ENCODE data around the gene NAALADL2.

Gene NAALADL2
- 0 reads per million in 2 donors for total RNA-seq

DNA sequence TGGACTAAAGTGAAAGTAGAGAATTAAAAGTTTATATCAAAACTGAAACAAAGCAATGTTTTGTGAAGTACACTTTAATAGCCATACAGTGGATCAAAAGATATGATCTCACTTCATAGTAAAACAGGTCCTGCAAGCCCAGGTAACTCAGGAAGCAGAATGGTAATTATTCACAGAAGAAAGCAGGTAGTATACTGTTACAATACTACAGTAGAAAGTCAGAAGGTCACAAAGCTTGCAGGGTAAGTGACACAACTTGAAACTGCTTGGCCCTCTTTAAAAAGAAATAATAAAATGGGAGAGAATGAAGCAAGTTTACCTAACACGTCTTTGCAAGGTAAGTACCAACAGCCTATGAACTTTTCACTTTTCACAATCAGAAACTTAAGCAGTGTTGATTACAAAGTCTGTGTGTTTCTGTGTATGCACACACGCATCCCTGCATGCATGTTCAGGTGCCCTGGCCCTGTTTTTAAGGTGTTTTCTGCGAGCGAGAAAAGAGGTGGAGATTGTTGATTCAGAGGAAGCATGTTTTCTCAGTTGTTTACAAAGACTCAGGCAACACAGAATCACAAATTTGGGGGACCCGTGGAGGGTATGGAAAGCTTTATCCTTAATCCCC, at the start of gene NAALADL2:
TSS of gene NAALADL2 (plus strand) at position 221 of the 622 bp plus-strand sequence.
- no peak for DNase-seq

DNA sequence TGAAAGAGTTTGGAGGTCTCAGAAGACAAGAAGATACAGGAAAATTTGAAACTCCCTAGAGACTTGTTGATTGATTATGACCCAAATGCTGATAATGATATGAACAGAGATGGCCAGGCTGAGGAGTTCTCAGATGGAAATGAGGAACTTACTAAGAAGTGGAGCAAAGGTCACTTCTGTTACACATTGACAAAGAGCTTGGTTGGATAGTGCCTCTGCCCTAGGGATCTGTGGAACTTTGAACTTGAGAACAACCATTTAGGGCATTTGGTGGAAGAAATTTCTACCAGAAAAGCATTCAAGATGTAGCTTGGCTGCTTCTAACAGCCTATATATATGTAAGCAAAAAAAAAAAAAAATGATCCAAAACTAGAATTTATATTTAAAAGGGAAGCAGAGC, 48.9 kb upstream of the NAALADL2 start:
- DNase-seq = no peak

DNA sequence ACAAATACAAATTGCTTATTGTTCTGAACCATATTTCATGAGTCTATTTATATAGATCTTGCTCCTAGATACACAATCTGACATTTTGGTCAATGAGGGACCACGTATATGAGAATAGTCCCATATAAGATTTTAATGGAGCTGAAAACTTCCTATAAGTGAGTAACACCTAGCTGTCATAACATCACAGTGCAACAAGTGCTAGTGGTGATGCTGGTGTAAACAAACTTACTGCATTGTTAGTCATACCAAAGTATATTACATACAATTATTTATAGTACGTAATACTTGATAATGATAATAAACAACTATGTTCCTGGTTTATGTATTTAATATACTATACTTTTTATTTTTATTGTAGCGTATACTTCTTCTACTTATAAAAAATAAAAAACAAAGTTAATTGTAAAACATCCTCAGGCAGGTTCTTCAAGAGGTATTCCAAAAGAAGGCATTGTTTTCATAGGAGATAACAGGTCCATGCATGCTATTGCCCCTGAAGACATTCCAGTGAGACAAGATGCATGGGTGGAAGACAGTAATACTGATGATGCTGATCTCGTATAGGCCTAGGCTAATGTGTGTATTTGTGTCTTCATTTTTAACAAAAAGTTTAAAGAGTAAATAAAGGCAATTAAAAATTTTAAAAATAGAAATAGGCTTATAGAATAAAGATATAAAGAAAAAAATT, 46.8 kb upstream of the NAALADL2 start:
- no peak for DNase-seq

DNA sequence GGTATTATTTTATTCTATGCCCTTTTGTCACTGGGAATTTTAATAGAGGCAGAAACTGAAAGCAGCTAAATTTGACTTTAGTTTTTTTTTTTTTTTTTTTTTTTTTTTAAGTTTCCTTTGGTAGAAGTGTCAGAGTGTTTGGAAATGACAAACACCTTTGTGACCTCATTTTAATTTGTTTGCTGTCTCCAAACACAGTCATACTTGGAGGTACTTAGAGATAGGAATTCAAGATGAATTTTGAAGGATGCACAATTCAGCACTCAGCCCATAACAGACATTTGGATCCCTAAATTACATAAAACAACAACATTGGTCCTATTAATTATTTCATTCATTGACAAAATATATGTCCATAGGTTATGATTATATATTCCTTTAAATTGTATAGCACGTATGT, 43.4 kb upstream of the NAALADL2 start:
- DNase-seq = no peak

DNA sequence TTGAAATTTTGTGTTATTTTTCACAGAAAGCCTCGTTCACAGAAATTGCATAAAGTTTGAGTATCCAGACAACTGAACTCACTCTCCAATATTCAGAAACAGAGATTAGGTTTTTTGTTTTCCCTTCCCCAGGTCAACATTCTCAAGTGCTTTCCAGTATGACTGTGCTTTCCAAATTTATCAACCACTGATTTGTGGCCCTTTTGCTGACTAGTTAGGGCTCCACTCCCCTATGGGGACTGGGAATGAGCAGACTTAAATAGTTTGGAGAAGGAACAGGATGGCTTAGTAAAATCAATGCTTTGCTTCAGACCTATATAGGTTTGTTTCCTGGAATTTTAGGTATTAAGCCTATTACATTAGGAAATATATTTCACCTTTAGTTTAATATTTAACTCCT, 38.2 kb upstream of the NAALADL2 start:
- no peak for DNase-seq

DNA sequence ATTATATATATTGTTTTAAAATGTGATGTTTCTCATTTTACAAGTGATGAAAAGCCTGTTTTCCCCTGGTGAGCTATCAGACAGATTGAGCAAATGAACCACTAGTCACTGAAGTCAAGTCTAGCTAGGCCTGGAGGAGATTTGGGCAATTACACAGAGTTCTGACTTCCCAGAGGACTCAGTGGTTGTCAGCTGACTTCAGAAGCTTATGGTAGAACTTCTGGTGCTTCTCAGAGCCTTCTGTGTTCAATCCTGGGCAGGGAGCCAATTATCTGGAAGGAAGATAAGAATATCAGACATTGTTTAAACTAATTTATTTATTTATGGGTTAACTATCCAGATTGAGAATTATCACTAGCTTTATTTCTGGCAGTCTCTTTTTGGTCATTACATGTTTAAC, 37.7 kb upstream of the NAALADL2 start:
- no peak for DNase-seq

DNA sequence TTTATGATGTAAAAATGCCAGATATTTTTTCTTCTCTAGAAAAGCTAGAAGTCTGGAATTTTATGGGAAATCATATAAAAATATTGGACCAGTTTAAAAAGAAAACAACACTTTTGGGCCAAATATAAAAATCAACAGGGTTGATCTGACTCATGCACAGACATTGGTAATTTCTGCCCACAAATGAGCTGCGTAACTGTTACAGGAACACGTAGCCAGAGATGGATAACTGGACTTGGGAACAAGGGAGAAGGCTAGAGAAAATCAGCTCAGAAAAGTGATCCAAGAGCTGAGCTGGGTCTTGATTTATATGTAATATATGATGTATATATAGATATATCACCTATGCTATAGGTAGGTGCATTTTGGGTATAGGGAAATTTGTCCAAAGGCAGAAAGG, 36.8 kb upstream of the NAALADL2 start:
- no peak for DNase-seq

DNA sequence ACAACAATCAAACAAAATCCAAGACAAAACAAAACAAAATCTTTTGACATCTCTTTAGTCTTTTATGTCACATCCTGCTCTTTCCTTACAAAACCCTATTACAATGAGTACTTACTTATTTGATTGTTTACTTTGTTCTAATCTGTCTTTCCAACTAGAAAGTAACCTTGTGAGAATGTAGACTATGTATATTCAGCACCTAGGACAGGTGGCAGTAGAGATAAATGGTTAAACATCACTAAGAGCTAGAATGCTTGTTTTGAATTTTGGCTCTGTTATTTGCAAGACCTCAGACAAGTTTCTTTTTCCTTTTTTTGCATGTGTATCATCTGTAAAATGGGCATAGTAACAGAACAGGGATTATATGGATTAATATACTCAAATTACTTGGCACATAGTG, 33.1 kb upstream of the NAALADL2 start:
- no peak for DNase-seq

DNA sequence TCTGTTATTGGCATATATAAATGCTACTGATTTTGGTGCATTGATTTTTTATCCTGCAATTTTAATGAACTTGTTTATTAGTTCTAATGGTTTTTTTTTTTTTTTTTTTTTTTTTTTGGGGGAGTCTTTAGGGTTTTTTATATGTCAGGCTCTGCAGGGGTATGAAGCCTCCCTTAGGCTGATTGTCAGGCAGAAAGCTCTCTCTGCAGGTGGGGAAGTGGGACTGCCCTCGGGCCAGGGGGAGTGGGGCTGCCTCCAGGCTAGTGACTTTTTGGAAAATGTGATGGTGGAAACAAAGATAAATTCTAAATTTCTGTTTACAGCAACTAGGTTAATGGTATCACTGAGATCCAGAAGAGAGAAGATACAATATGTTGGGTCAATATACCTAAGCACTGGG, 14.4 kb upstream of the NAALADL2 start:
- DNase-seq = no peak

DNA sequence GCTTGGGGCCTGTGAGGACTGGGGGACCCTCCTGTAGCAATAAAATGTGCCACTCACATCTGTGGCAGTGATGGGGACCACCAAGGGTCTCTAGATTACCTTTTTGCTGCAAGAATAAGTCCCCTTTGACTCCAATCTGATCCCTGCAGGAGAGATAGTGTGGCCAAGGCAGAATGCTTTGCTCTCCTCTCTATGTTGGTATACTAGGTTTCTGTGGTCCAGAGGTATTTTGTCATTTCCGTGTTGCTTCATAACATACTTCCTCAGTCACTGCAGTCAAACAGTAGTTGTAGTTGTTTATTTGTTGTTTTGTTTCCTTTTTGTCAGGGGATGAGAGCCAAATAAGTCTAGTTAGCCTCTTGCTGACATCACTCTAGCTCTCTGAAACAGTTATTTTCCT, 13.1 kb upstream of the NAALADL2 start:
- no peak for DNase-seq

DNA sequence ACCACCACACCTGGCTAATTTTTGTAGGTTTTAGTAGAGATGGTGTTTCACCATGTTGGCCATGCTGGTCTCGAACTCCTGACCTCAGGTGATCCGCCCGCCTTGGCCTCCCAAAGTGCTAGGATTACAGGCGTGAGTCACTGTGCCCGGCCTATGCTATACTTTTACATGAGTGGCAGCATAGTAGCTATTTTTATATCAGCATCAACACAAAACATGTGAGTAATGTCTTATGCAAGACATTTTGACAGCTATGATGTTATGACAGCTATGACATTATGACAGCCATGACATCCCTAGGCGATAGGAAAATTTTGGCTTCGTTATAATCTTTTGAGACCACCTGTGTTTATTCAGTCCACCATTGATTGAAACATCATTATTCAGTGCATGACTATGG, 4.1 kb upstream of the NAALADL2 start:
- DNase-seq = no peak

DNA sequence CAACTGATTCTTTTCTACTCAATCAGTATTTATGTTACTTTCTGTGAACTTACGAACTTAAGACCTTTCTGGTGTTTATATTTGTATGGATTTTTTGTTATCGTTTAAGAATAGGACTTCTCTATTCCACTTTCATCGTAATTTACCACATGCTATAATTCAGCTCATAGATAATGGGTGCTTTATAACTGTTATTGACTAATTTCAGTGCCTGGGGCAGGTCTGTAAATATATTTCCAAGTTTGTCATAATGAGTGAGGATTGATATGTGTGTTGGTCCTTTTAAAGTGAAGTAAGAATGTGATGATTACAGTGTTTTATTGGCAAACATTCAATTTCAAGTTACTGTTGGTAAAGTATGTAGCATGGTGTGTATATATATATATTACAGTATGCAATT, 1.8 kb upstream of the NAALADL2 start:
- DNase-seq = no peak

DNA sequence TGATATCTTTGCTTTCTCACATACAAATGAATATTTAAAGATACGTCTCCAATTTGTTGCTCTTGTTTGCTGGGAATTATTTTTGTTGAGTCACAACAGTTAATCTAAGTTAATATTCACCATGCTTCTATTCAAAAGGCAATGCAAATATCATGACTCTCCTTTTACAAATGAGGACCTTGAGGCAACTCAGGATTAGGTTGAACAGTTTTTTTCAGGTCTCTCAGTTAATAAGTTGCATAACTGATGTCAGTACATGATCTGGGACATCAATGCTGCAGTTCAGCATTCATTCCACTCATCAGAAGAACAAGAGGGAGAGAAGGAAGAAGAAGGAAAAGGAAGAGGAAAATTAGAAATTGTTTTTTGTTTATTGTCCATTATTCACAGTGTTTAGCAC, 781 bp upstream of the NAALADL2 start:
- DNase-seq = no peak

DNA sequence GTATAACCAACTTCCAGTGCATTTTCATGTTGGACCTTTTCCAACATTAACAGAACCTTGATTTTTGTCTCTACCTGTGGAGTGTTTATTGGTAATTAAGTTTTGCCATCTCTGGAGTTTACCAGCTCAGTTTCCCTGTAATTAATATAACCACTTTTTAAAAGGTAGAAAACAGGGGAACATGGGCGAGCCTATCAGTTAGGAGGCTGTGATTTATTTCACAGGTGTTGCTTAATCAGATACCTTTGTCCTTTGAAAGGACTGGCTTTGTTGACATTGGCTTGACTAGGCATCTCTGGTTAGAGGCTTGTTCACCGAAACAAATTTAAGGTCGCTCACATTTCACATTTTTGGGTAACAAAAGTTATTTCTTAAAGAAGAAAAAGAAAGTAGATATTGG, 622 bp downstream of the NAALADL2 start:
- DNase-seq = no peak

DNA sequence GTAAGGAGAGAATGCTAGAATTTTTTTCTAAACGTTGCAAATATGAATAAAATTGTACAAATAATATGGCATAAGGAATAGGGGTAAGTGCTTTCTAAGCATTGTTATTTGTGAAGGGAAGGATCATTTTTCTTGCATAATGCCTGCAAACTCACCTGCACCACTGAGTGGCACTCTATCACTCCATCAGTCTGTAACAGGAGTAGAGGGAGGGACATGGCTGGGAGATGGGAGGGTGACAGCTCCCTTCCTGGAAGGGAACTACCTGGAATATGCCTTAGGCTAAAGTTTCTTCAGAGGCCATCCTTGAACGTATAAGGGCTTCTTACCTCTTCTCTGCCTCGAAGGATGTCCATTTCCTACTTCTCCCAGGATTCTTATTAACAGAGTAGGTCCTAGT, 3.0 kb downstream of the NAALADL2 start:
- no peak for DNase-seq

DNA sequence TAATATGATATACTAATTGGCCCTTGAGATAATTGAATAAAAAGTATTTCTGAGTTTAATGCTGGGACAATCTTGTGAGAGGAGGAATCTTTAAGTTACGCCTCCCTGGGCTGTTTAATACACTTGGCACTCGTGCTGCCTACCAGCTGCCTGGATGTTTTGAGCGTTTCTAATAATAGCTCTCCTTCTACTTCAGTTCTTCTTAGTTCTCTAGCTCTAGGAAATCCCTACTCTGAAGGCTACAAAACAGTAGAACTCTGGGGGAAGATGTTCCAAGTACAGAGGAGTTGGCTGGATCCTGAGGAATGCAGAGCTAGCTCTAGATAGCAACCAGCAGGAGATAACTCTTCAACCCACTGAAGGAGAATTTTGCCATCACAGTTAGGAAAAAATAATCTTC, 3.5 kb downstream of the NAALADL2 start:
- no peak for DNase-seq

DNA sequence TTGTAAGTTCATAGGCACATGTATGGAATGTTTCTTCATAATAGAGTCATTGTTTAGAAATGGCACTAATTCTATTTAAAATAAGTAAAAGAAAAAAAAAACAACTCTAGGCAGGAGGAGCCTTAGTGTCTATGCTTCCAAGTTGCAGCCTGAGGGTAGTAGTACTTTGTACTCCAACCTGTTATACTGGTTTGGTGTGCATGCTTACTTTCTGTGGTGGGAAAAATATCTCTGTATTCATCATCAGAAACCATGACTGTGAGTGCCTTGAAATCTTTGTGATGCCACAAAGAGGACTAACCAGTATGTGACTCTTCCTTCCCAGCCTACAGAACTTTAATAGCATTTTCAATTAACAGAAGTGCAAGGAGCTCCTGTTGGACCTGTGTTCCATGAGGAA, 4.4 kb downstream of the NAALADL2 start:
- no peak for DNase-seq

DNA sequence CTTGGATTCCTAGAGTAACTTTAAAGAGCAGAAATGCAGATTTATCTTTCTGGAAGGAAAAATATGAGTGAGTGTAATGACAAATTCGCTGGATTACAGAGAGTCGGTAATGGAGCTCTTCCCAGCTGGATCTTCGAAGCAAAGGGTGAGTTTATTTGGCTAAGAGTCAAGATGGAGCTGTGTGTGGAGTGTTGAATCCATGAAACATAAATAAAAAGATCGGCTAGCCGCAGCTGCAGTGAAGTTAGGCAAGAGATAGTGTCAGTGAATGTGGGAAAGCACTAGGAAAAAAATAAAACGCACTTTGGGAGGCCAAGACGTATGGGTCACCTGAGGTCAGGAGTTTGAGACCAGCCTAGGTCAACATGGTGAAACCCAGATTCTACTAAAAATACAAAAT, 10.3 kb downstream of the NAALADL2 start:
- no peak for DNase-seq

DNA sequence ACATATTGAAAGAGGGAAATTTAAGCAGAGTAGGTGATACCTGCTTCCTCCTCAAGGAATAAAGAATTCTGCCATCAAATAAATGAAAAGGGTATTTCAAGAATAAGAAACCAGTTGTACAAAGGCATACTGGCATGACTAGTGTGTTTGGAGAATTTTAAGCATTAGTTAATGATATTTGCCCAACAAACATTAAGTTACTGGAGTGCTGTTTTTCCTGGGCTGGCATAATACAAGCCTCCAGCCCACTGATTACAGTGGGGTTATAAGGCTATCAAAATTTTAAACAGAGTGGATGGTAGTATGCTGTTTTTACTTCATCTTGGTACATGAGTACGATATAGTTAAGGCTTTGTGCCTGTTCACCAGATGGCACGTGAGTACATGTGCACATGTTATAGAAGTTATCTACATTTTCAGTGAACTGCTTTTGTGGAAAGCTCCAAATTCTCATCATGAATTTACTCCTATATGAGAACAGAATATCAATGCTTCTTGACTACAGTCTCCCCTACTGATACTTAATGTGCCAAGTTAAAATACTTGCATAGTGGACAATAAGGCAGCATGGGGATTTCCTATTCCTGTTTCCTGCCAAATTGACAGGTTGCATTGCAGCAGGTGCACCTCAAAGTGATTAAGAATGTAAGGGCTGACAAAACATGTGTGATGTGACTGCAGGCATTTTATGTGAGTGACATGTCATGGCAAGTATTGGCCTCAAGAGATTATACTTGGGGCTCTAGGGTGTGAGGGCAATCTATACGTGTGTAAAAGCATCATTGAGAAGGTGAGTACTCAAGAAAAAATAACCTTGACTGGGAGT, 14.9 kb downstream of the NAALADL2 start:
- no peak for DNase-seq

DNA sequence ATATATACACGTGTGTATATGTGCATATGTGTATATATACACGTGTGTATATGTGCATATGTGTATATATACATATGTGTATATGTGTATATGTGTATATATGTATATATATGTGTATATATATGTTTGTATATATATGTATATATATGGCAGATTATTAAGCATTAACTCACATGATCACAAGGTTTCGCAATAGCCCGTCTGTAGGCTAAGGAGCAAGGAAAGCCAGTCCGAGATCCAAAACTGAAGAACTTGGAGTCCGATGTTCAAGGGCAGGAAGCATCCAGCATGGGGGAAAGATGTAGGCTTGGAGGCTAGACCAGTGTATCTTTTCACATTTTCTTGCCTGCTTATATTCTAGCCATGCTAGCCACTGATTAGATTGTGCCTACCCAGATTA, 23.7 kb downstream of the NAALADL2 start:
- no peak for DNase-seq

DNA sequence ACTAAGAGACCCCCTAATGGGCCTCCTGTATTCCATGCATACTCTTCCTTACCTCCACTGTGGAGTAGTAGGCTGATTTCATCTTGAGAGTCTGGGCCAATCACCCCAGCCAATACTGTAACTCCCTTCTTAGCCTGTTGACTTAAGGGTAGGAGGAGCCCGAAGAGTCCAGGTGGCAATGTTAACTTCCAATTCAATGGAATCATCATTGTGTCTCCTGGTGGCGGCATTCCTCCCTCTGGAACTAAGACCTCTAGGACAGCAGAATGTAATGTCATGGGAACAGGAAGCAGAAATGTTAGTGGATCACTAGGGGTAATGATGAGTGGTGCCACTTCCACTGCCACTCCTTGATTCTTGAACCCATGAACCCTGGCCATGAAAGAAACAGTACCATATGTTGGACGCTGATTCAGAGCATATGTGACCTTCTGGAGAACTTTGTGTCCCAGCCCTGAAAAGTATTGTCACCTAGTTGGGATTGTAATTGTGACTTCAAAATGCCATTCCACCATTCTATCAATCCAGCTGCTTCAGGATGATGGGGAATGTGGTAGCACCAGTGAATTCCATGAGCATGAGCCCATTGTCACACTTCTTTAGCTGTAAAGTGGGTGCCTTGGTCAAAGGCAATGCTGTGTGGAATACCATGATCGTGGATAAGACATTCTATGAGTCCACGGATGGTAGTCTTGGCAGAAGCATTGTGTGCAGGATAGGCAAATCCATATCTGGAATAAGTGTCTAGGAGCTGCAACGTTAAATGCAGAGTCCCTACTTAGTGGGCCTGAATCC, 24.9 kb downstream of the NAALADL2 start:
- DNase-seq = no peak

DNA sequence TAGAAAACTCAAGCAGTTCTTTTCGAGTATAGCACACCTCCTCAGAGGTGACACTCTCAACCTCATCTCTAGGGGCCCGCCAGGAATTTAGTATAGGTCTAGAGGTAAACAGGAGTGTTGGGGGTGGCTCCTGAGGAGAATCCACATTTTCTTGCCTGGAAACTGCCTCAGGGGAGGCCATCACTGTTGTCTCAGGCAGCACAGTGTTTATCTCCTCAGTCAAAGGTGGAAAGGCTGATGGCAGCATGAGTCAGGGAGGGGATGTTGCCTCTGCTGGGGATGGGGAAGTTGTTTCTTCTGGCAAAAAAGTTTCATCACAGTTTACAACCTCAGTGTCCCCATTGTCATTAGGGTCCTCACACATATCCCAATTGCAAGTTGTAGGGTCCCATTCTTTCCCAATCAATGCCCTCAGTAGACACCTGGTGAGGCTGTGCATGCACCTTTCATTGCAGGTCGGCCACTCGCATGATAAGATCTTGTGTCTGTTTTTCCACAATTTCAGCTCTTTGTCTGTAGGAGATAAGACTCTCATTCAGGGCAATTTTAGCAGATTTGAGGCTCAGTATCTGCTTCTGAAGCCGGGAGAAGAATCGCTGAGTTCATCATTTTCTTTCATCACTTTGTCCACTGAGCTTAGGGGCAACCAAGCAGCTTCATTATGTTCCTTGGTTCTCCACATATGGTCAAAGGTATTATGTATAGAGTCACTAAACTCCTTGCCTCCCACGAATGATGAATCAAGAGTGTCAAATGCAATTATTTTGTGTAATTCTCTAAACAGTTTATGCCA, 25.8 kb downstream of the NAALADL2 start:
- no peak for DNase-seq
